Retinal pigment epithelial cell (primary cell): ENCODE measurements around the gene STRAP.

Experiments used
- DNase-seq: peaks from one replicate; pipeline ENCODE4 v3.0.0-alpha.2; 2010; ENCODE audit warnings: low read depth
- H3K4me3 ChIP-seq: 2 replicates; pipeline ENCODE4 v1.5.1; 2011; ENCODE audit warnings: mild to moderate bottlenecking, low read length, control low read depth, moderate library complexity
- CTCF ChIP-seq: conservative IDR thresholded peaks from 2 replicates; pipeline ENCODE4 v1.5.1; 2011; ENCODE audit warnings: low read depth, low read length, control low read depth, inconsistent platforms

The STRAP gene

GRCh38 chr12:15846887-15847286 is 35.3 kb upstream of the STRAP start:
- H3K4me3 ChIP-seq: no peak overlapping the region
- TF ChIP-seq CTCF: no peak
- no peak for DNase-seq

GRCh38 chr12:15848606-15849005 is 33.6 kb upstream of the STRAP start:
- TF ChIP-seq CTCF: no peak
- H3K4me3 ChIP-seq: no peak overlapping the region
- DNase-seq: no peak

- no peak for DNase-seq
- H3K4me3 ChIP-seq: no peak overlapping the region
- no peak for TF ChIP-seq CTCF
Measured at GRCh38 chr12:15851045-15851620, 31.1 kb upstream of the STRAP start.

GRCh38 chr12:15851919-15852318 is 30.3 kb upstream of the STRAP start:
- no peak for TF ChIP-seq CTCF
- DNase-seq: no peak
- H3K4me3 ChIP-seq: no peak overlapping the region

GRCh38 chr12:15852383-15852782 is 29.8 kb upstream of the STRAP start:
- no peak for DNase-seq
- no peak overlapping the region for H3K4me3 ChIP-seq
- no peak for TF ChIP-seq CTCF

GRCh38 chr12:15853877-15854276 is 28.3 kb upstream of the STRAP start:
- TF ChIP-seq CTCF: no peak
- DNase-seq: no peak
- H3K4me3 ChIP-seq: no peak overlapping the region

- TF ChIP-seq CTCF: no peak
- DNase-seq: peak; percentile 66
Measured at GRCh38 chr12:15854916-15855315, 27.3 kb upstream of the STRAP start.

More at GRCh38 chr12:15854916-15855315, 27.3 kb upstream of the STRAP start:
- no peak overlapping the region for H3K4me3 ChIP-seq
